ENCODE measurements around the gene GNE.

Gene GNE

GRCh38 chr9:36164989-36165388 is 93.3 kb downstream of the GNE start:
- H3K4me1 ChIP-seq (ENCODE audit: control insufficient read depth in 2 of 2, insufficient read depth in 2 of 2, low read length in 2 of 2) = peaks cover 4 to 9% of the 10 kb centered on the region in 2 donors
- no peak overlapping the region for H3K27ac ChIP-seq (ENCODE audit: low read depth in 2 of 2, low read length in 2 of 2)
- H3K4me3 ChIP-seq (ENCODE audit: low read length in 2 of 2) = no peak overlapping the region
- peaks cover 5 to 7% of the 10 kb centered on the region in 2 donors for H3K36me3 ChIP-seq (ENCODE audit: control insufficient read depth in 2 of 2, insufficient read depth in 2 of 2, low read length in 2 of 2)
- no peaks in the 10 kb centered on the region for H3K9me3 ChIP-seq (ENCODE audit: control insufficient read depth in 2 of 2, low read length in 2 of 2)
- H3K27me3 ChIP-seq (ENCODE audit: control insufficient read depth in 2 of 2, insufficient read depth in 2 of 2, low read length in 2 of 2) = no peaks in the 10 kb centered on the region
- no peak overlapping the region for H3K9ac ChIP-seq (ENCODE audit: low read depth in 1 of 2, low read length in 2 of 2)

All from mucosa of rectum (tissue), 2 donors.